ENCODE data around the gene IPO13.

IPO13 gene

DNA sequence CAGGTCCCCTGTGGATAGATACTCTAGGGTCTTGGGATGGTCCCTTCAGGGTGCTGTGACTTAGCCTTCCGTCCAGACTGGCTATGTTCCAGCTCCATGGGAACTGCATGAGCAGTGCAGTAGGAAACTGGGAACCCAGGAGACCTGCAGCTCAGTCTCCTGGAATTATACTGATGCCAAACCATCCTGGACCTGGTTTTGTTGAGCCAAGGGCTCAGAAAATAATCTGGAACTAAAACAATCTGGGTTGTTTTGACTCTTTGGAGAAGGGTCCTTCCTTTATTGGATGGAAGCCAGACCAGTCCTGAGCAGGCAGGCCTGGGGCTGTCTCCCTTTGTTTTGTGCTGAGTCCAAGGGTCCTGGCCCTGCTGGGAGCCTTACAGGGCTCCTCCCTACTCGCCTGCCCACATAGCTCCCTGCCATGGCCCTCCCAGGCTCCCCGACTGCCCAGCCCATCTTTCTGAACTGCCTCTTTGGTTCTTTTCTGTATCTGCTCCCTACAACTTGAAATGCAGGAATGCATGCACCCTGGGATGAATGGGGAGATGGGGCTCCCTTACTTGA lies 1.2 kb downstream of the IPO13 start:
- DNase-seq = peak in 2 of 56 donors; percentile 21 to 28

DNA sequence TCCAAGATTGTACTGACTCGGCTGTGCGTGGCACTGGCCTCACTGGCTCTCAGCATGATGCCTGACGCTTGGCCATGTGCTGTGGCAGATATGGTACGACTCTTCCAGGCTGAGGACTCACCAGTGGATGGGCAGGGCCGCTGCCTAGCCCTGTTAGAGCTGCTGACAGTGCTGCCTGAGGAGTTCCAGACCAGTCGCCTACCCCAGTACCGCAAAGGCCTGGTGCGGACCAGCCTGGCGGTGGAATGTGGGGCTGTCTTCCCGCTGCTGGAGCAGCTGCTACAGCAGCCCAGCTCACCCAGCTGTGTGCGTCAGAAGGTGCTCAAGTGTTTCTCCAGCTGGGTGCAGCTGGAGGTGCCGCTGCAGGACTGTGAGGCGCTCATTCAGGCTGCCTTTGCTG lies 2.9 kb downstream of the IPO13 start:
- peak in 3 of 56 donors; percentile 13 to 27 (median 21) for DNase-seq

DNA sequence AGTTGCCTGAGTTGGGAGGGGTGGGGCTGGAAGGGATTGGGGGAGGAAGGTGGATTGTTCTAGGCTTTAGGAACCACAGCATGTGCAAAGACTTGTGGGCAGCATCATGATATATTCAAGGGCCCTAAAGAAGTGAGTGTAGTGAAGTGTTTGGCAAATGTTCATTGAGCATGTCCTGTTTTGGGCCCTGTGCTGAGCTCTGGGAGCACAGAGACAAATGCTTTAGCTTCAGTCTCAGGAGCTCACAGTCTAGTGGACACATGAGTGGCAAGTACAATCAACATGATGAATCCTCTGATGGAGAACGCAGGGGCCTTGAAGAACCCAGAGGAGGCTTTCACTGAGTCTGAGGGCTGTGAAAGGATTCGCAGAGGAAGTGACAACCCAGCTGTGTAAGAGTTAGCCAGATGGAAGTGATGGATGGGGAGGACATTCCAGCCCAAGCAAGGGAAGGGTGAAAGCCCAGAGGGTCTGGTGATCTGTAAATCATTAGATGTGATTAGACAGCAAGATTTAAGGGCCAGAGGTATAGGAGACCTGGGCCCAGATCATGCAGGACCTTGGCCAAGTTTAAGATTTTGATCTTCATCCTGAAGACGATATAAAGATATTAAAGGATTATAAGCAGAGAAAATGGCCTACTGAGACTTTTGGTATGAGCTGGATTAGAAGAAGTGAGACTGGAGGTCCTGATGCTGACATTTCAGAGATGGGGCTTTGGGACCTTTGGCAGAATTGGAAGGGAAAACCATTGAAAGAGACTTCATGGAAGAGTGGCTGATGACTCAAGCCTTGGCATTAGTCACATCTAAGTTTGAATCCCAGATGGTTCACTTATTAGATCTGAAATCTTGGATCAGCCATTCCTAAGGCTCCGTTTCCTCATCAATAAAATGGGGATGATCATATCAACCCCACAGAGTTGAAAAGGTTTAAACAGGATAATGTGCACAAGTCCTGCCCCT lies 4.6 kb downstream of the IPO13 start:
- DNase-seq = no peak

DNA sequence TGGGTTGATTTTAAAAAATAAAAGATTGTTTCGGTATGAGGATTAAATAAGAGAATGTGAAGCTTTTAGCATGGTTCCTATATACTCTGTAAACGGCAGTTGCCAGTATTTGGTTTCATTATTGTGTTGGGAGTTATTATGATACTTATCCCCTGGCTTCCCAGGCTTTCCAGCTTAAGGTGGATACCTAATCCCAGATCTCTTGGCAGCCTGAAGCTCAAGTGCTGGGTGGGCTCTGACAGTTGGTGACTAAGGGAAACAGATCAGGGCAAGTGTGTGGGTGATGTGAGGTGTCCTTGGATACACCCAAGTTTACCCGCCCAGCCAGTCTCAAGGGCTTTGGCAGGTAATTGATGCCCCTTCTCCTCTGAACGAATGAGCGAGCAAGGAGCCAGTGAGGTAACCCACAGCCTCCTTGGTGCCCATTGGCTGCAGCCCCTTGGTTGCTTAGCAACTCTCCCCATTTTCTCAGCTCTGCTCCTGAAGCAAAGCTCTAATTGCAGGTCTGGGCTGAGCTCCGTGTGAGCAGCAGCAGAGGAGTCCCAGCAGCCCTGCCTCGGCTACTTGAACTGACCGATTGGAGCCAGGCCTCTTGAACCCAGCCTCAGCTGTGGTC lies 6.1 kb downstream of the IPO13 start:
- DNase-seq = peak in 32 of 56 donors; percentile 15 to 72 (median 38)

DNA sequence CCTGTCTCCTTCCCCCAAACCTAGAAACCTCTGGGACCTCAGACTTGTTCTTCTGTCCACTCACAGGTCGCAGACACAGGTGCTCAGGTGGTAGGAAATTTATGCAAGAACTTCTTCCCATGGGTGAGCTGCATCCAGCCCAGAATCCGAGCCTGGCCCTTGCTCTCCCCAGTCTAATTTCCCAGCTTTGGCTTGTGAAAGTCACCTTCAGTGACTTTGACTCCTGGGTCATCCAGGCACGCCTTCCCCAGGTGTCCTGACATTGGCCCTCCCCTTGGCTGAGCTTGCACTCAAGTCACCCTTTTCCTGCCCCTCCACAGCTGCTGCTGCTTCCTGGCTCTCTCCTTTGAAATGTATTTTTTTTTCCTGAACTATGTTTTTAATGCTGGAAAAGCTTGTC lies 6.6 kb downstream of the IPO13 start:
- DNase-seq = peak in 1 of 56 donors; percentile 29

DNA sequence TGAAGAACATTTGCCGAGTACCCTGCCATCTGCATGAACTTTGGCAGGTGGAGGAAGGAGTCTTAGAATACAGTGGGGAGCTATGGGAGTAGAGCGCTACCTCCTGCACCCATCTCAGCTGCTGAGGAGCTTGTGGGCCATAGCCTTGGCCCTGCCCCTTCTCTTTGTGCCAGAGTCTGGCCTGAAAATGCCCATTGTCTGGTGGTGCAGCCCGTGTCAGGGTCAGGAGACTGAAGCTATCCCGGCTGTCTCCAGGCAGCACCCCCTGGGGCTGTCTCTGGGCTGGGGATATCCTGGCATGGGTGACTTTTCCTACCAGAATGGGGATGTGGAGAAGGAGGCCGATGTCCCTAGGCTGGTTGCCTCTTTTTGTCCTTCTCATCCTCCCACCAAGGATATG lies 7.3 kb downstream of the IPO13 start:
- peak in 52 of 56 donors; percentile 27 to 95 (median 80) for DNase-seq

DNA sequence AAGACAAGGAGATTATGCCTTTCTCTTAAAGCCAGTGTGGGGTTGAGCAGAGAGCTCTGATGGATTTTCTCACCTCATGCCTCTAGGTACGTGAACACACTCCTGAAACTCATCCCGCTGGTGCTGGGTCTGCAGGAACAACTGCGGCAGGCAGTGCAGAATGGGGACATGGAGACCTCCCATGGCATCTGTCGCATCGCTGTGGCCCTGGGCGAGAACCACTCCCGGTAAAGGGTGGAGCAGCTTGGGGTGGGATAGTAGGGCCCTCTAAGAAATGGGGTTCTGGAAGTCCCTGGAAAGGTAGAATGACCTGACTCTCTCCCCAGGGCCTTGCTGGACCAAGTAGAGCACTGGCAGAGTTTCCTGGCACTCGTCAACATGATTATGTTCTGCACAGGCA lies 9.5 kb downstream of the IPO13 start:
- DNase-seq = no peak

DNA sequence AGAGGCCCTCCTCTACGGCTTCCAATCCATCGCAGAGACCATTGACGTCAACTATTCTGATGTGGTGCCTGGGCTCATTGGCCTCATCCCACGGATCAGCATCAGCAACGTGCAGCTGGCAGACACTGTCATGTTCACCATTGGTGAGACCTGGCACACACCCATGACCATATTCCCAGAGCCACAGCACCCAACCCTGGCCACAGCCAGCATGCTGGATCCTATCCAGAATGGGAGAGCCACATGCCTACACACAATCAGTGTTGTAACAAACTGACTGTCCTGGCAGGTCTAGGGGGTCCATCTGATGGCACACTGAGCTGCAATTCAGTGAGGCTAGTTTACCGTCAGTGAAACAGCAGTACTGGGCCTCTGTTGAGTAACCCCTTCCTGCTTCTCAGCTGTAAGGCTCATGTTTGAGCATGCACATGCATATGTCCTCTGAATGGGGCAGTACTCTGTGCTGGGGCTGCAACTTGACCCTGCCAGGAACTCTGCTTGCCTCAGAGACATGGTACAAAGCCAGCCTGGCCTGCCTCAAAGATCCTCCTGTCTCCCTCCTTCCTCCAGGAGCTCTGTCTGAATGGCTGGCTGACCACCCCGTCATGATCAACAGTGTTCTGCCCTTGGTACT lies 10.8 kb downstream of the IPO13 start:
- DNase-seq = peak in 3 of 56 donors; percentile 16 to 21 (median 17)

DNA sequence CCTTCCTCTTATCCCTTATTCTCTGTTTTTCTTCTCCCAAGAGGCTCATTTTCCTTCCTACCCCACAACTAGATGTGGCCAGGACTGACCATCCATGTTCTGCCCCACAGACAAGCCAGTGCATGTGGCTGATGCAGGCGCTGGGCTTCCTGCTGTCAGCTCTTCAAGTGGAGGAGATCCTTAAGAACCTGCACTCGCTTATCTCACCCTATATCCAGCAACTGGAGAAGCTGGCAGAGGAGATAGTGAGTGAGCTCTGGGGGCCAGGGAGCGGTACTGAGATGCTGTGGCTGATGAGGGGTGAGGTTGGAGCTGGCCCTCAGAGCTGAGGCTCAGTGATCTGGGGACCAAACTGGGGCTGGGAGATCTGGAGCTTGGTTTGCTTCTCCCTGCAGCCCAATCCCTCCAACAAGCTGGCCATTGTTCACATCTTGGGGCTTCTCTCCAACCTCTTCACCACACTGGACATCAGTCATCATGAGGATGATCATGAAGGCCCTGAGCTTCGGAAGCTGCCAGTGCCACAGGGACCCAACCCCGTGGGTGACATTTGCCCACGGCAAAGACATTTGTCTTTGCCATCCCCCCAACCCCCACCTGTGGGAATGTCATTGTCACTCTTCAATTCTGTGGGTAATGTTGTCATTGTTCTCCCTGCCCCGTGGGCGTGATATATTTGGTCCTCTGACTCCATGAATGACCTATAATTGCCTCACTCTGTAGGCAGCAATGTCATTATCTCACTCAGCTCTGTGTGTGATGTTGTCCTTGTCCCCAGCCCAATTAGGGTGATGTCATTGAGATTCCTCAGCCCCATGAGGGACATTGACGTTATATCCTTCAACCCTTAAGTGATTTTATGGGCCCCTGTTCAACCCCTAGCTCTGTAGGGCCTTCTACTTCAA lies 11.9 kb downstream of the IPO13 start:
- DNase-seq = peak in 7 of 56 donors; percentile 9 to 30 (median 20)

DNA sequence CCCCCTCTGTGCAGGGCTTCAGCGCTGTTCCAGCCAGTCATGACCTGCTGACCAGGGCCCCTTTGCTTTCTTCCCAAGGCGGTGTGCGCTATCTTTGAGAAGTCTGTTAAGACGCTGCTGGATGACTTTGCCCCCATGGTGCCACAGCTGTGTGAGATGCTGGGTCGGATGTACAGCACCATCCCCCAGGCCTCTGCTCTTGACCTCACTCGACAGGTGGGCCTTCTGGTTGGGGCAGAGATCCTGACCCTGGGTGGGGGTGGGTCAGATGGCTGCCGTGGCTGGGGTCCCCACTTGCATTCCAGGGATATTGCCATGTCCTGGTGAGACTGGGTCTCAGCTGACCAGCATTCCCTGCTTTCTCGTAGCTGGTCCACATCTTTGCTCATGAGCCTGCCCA lies 14.0 kb downstream of the IPO13 start:
- DNase-seq = no peak

DNA sequence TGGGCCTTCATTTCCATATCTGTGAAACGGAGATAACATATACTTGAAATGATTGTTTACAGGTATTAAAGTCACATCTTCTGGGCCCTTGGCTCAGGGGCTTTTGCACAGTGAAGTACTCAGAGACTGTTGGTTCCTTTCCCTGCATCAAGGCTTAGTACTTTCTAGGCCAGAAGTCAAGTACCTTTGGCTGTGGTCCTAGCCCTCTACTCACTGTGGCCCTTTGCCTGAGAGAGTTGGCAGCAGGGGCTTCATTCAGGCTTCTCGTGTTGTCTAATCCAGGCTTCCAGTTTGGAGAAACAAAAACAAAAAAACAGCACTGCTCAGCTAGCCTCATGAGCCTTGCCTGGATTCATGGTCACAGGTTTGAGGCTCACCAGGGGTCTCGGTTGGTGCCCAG lies 14.9 kb downstream of the IPO13 start:
- peak in 3 of 56 donors; percentile 15 to 27 (median 26) for DNase-seq

DNA sequence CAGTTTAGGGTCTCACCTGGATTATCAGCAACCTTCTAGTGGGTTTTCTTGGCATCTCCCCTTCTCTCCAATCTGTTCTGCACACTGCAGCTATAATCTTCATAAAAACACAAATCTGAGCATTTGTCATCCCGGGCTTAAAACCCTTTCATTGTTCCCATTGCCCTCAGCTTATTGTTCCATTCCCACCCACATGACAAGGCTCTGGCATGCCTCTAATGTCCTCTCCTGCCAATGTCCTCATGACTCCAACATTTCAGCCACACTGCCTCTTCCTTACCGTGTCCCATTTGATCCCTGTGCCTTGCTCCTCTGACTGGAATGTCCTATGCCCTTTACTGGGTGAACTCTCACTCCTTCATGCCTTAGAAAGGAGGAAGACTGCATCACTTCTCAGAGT lies 15.6 kb downstream of the IPO13 start:
- DNase-seq = peak in 26 of 56 donors; percentile 20 to 63 (median 39)

DNA sequence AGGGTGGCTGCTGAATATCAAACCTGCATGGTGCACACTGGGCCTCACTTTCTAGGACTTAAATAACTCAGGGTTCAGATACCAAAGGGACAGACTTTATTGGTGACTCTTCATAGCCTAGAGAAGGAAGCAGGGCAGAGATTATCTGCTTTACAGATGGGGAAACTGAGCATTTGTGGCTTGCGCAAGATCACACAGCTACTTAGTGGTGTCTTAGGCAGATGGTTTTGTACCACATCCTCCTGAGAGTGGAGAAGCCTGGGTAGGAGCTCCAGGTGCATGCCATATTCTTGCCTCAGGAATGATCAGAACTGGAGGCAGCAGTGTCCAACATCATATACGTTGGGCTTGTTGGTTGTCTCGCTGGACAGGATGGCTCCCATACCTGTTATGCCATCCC lies 16.3 kb downstream of the IPO13 start:
- DNase-seq = no peak

DNA sequence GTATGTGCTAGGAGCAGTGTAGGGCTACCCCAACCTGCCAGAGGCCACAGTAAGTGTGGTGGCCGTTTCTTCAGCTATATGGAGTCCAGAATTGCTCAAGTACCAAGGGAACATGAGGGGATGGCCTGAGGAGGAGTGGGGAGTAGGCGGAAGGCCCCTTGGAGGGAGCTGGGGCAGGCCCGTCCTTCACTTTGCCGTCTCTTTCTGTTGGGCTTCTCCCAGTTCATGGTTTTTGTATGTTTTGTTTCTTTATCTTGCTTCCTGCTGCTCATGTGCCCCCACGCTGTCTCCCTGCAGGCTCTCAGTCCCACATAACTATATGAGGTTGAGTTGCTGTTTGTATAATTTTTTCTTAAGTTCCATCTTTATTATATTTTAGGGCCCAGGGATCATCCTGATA lies 17.1 kb downstream of the IPO13 start:
- DNase-seq = no peak

DNA sequence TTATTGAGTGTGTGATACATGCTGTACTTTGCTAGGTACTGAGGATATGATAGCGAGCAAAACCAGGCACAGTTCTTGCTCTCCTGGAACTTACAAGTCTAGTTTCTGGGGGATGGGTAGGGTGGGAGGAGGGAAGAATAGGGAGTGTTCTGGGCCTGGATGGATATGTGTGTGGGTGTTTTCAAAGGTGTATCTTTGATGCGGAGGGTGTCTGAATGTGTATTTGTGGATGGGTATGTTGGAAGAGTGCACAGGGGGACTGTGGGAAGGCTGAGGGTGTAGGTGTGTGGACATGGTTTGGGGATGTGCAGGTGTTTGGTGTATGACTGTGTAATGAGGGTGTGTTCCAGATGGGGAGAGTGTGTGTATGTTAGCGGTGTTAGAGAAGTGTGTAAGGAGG lies 18.6 kb downstream of the IPO13 start:
- DNase-seq = peak in 7 of 56 donors; percentile 11 to 32 (median 17)

DNA sequence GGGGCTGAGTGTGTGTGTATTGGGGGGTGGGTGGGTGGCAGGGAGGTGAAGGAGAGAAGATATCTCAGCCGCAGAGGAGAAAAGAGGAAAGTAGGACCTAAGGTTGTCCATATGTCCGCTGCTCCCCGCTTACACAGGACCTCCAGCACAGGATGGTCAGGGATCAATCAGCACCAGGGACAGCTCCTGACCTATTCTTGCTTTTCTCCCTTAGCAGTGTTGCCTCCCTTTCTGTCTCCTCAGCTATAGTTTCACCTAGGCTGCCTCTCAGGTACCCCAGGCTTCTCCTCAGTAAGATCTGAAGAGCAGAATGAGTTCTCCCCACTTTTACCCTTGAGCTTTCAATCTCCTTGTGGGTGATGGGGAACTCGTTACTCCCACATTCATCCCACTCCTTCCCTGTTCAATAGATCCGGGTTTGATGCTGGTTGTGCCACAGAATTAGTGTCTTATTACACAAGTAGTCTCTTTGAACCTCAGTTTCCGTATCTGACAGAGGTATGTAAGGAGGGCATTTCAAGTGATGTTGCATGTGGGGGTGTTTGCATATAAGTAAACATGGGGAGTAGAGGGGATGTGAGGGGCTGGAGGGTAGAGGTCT lies 21.7 kb downstream of the IPO13 start:
- DNase-seq = no peak

DNA sequence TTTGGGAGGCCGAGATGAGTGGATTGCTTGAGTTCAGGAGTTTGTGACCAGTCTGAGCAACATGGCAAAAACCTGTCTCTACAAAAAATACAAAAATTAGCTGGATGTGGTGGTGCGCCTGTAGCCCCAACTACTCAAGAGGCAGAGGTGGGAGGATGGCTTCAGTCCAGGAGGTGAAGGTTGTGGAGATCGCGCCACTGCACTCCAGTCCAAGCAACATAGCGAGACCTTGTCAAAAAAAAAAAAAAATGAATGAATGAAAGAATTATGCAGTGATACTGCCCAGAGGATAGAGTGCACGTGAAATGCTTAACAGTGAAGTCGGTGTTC lies 22.6 kb downstream of the IPO13 start:
- DNase-seq = no peak

DNA sequence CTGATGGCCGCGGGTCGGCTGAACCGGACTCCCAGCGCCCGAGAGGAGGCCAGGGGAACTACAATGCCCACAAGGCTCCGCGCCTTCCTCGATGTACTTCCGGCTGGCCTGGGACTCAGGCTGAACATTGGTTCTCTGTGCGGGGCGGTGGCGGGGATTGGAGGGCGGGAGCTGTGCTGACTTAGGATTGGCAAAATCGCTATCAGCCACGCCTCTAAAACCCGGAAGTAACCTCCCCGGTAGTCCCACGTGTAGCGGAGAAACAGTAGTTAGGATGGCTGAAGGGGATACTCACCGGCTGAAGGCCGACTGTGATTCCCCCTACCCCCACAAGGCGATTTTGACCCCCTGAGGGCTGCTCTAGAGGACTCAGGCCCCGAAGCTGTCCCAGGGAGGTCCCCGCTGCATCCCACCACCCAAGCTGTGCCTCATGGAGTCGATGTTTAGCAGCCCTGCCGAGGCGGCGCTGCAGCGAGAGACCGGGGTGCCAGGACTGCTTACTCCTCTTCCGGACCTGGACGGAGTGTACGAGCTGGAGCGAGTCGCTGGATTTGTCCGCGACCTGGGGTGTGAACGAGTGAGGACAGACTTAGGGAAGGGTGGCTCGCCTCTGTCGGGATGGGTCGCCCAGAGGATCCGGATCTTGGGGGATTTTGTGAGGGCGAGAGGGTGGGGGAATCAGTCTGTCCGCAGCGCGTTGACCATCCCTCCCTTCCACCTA lies 23.2 kb downstream of the IPO13 start, which contains the start of gene DPH2:
Gene DPH2, plus strand, starts transcription at position 265 of the 721 bp plus-strand sequence. Its CDS starts 166 bp downstream, at position 431.
- peak; percentile 43 to 99 (median 95) for DNase-seq

DNA sequence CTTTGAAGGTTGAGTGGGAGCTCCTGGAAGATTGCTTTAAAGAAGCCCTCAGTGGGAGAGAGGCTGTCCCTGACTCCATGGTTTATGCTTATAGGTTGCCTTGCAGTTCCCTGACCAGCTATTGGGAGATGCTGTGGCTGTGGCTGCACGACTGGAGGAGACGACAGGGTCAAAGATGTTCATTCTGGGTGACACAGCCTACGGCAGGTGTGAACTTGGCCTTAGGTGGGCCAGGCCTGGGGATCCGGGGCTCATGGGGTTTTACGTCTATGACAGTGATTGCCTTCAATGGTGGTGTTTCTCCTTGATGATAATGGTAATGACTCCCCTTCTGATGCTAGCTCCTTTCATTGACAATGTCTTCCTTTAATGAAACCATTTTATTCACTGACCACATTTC lies 23.8 kb downstream of the IPO13 start:
- no peak for DNase-seq

Data from nucleus accumbens (tissue), 56 donors.